ENCODE results near the gene CCDC33. TPM values are rescaled to one million over a fixed set of nuclear protein-coding genes. Genes with fewer than 3 reads are reported as not detected.

CCDC33 gene
- total RNA-seq, 1 donor from 2014 or later = not detected

DNA sequence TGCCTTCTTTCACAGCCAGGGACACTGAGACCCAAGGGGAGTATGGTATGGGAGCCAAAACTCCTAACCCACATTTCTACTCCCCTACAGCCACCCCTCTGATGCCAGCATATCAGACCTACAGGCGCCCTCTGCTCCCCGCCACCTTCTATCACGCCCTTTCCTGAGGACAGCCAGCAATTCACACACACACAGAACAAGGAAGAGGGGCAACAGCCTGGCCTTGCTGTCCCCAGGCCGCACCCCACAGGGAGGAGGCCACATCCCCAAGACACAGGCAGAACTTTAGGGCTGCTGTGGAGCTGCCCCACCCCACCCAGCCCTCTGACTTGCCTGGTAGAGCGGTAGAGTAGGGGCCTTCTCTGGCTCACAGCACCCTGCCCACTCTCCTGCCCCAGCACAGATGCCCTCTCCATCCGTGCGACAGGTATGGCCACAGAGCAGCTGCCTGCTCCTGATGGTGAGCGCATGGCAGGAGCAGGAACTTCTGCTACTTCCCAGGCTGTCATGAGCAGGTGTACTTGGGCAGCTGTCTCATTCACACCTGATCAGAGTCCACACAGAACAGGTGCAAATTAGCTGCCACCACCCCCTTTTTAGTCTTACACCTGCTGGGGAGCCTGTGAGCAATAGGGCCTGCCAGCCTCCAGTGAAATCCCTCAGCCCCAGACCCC lies 33.4 kb downstream of the CCDC33 start:
- Histone ChIP-seq H3K9me3 (no peaks in the 10 kb centered on the region), H3K4me3 (no peak overlapping the region), H3K27me3 (peaks cover 30% of the 10 kb centered on the region), H3K36me3 (no peaks in the 10 kb centered on the region), H3K4me1 (no peaks in the 10 kb centered on the region), H3K27ac (no peak overlapping the region)
- TF ChIP-seq, protein P1, sequence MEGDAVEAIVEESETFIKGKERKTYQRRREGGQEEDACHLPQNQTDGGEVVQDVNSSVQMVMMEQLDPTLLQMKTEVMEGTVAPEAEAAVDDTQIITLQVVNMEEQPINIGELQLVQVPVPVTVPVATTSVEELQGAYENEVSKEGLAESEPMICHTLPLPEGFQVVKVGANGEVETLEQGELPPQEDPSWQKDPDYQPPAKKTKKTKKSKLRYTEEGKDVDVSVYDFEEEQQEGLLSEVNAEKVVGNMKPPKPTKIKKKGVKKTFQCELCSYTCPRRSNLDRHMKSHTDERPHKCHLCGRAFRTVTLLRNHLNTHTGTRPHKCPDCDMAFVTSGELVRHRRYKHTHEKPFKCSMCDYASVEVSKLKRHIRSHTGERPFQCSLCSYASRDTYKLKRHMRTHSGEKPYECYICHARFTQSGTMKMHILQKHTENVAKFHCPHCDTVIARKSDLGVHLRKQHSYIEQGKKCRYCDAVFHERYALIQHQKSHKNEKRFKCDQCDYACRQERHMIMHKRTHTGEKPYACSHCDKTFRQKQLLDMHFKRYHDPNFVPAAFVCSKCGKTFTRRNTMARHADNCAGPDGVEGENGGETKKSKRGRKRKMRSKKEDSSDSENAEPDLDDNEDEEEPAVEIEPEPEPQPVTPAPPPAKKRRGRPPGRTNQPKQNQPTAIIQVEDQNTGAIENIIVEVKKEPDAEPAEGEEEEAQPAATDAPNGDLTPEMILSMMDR (IDR thresholded peaks at IDR 0.05) = no peak
- DNase-seq = no peak
- no peak for ATAC-seq
- intact Hi-C loops (cut with DNase I) = no loop called here

DNA sequence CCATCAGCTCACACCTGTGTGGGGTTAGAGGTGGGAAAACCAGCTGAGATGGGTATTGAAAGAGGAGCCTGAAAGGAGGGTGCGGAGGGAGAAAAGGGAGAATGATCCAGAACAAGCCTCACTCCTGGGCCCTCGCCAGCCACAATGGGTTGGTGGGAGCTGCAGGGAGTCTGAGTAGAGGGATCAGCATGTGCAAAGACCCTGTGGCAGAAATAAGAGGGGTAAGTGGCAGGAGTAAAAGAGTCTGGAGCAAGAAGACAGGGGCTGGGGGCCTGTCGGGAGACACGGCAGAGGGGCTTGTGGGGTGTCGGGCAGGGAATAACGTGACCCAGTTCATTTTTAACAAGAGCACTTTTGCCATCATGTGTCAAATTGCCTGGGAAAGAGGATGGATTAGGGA lies 34.0 kb downstream of the CCDC33 start:
- no peak for DNase-seq
- TF ChIP-seq, protein P1 (IDR thresholded peaks at IDR 0.05) = no peak
- Histone ChIP-seq H3K36me3 (no peaks in the 10 kb centered on the region), H3K9me3 (no peaks in the 10 kb centered on the region), H3K27me3 (peaks cover 30% of the 10 kb centered on the region), H3K27ac (no peak overlapping the region), H3K4me1 (no peaks in the 10 kb centered on the region), H3K4me3 (no peak overlapping the region)
- ATAC-seq = no peak
- intact Hi-C loops (cut with DNase I) = no loop called here

DNA sequence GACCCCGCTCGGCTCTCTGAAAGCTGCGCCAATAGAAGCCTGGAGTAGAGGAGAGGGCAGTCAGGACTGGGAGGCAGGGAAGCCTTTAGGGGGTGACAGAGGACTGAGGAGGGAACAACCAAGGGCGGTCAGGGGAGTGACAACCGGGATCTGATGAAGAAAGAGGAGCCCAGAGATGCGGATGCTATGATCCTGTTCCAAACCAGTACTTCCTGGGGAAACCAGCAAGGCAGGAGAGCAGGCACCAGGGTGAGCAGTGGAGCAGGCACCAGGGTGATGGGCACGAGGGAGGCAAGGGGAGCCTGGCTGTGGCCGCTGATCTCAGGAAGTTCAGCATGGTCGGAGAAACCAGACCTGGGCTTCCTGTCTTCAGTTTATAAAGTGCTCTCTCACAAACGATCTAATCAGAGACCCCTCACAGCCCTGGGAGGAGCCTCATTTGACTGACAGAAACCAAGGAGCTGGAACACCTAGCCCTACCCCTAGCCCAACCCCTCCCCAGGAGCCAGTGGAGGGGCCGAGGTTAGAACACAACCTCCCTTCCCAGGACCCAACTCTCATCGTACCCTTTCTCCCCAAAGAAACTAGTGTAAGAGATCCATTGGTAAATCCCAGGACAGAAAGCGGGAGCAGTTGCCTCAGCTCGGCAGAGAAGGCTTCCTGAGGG lies 34.9 kb downstream of the CCDC33 start:
- H3K4me1 ChIP-seq = no peaks in the 10 kb centered on the region
- no peaks in the 10 kb centered on the region for H3K36me3 ChIP-seq
- intact Hi-C loops (cut with DNase I) = no loop called here
- H3K27me3 ChIP-seq = peaks cover 27% of the 10 kb centered on the region
- H3K9me3 ChIP-seq = no peaks in the 10 kb centered on the region
- no peak overlapping the region for H3K4me3 ChIP-seq
- DNase-seq (no peak), ATAC-seq (no peak)
- TF ChIP-seq, protein P1 (IDR thresholded peaks at IDR 0.05) = no peak
- H3K27ac ChIP-seq = no peak overlapping the region

DNA sequence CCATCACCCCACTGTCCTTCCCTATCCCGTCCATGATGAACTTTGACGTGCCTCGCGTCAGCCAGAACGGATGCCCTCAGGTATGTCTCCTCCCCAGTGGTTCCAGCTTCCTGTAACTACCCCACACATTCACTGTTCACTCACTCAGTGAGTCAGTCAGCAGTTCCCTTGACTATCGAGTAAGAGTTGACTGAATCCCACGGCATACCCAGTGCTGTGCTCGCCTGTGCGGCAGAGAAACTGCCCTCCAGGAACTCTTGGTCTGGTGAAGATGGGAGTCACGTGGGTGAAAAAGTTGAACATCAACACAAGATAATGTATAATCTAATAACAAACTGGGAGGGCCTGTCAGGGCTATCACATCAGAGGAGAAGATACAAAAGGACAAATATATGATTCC lies 36.7 kb downstream of the CCDC33 start:
- no peak for DNase-seq
- Histone ChIP-seq H3K9me3 (no peaks in the 10 kb centered on the region), H3K27me3 (peaks cover 18% of the 10 kb centered on the region), H3K36me3 (no peaks in the 10 kb centered on the region), H3K4me3 (no peak overlapping the region), H3K4me1 (no peaks in the 10 kb centered on the region), H3K27ac (no peak overlapping the region)
- intact Hi-C loops (cut with DNase I) = no loop called here
- TF ChIP-seq, protein P1 (IDR thresholded peaks at IDR 0.05) = no peak
- no peak for ATAC-seq

DNA sequence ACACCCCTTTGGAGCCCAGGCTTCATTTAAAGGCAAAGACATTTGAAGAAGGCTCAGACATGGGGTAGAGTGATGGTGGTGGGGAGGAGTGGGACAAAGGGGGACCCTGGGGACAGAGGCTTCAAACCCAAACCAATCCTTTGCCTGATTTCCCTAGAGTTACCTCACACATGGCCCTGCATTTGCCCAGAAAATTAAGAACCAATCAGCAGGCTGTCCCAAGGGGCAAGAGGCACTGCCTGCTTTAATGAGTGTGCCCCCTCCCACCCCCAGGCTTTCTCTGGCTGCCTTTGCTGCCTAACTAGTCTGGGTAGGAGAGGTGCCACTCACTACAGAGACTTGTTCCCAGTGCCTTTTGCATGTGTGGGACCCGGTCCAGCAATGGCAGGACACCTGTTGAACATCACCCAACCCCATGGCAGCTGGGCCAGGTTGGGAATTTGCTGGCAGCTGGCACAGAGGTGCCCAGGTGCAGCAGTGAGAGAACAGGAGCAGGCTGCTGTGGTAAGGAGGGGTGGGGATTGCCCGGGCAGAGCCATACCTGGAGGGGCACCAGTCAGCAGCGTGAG lies 38.4 kb downstream of the CCDC33 start:
- no peak for DNase-seq
- intact Hi-C loops (cut with DNase I) = no loop called here
- H3K4me3 ChIP-seq = no peak overlapping the region
- no peak overlapping the region for H3K27ac ChIP-seq
- peaks cover 14% of the 10 kb centered on the region for H3K27me3 ChIP-seq
- no peaks in the 10 kb centered on the region for H3K4me1 ChIP-seq
- TF ChIP-seq, protein P1 (IDR thresholded peaks at IDR 0.05) = no peak
- no peaks in the 10 kb centered on the region for H3K36me3 ChIP-seq
- H3K9me3 ChIP-seq = no peaks in the 10 kb centered on the region
- ATAC-seq = no peak

Measured in upper lobe of right lung (tissue), 1 donor.